HG02759 (cell line): ENCODE results near the gene ARHGAP6.
A peak's percentile ranks its signal among the peaks of the same experiment; 100 is the strongest.

Experiments
- ATAC-seq: cut with Tn5 transposase; IDR thresholded peaks from one replicate; pipeline ENCODE4 v1.9.1; 2021; ENCODE audit warnings: mild to moderate bottlenecking, moderate library complexity; ENCODE audit not compliant: unreplicated experiment

The ARHGAP6 gene

GRCh38 chrX:11190745-11191510 is 474.8 kb downstream of the ARHGAP6 start:
- ATAC-seq: no peak

DNA sequence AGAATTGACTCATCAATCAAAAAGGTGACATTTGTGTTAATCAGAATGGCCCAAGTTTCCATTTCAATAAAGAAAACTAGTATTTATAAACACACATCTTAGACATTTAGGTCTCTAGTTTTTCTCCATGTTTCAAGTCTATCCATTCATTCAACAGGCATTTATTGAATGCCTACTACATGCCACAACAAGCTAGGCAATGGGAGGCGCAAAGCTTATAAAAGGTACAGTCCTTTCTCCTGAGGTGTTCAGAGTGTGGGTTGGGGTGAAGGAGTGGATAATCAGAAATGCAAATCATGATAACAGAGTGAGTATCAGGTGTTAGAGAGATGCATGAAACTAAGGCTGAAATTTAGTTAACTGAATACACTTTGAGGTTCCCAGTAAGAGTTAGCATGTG is 476.6 kb downstream of the ARHGAP6 start:
- no peak for ATAC-seq

DNA sequence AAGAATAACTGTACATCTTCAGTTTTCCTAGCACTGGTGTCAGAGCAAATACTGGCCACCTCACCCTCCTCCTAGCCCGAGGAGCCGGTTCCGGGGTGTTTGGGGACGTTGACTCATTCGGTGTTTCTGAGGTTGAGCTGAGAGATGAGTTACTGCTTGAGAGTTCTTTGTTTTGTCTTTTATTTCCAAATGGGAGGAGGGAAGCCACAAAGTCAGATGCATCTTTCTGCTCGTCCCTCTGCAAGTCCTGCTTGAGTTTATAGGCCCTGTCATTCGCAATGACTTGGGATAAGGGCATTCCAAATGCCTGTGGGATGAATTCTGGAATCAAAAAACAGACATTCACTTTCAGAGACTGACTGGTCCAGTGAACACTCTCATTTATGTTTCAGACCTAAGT is 477.1 kb downstream of the ARHGAP6 start:
- no peak for ATAC-seq

DNA sequence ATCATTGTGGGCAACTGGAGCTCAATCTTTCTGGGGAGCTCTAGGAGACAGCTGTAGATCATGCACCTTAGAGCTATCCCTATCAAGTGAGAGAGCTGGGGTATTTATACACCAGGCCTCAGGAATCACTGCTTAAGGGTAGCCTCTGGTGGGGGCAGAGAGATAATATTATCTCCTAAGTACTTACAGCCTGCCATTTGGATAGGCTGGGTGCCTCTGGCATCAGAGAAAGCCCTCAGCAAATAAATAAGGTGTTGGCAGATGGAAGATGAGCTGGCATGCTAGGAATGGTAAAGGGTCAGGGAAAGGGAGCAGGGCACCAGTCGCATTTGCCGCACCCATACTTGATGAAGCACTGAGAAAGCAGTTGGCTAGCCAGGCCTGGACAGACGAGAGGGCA is 478.7 kb downstream of the ARHGAP6 start:
- no peak for ATAC-seq

DNA sequence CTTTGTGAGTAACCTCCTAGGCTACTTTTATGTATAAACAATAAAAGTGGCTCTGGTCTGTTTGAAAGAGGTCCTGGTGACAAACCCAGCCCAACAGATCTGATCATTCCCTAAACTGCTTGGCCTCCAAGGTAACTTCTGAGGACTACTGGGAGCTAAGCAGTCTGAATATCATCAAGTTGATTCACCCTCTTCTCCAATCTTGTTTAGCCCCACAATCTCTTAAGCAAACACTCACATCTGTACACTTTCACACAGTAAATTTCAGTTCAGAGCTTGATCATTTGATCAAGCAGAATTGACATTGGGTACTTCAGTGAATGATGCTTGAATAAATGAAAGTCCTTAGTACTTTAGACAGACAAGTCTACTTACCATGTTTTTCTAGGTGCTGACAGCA is 479.9 kb downstream of the ARHGAP6 start:
- no peak for ATAC-seq

DNA sequence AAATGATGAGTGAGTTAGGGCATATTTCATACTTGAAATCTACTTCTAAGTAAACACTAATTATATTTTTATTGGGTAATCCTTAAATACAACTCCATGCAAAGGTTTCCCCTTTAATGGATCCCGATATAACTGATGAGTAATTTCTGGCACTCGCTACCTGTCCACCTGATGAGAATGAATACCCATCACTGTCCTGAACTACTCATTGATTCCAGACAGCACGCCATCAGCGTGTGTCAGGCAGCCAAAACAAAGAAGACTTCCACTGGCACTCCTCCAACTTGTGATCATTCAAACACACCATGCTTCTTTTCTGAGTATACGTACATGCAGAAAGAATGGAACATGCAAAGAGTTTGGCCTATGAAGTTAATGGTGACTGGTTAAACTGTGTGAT is 485.1 kb downstream of the ARHGAP6 start:
- ATAC-seq: no peak

DNA sequence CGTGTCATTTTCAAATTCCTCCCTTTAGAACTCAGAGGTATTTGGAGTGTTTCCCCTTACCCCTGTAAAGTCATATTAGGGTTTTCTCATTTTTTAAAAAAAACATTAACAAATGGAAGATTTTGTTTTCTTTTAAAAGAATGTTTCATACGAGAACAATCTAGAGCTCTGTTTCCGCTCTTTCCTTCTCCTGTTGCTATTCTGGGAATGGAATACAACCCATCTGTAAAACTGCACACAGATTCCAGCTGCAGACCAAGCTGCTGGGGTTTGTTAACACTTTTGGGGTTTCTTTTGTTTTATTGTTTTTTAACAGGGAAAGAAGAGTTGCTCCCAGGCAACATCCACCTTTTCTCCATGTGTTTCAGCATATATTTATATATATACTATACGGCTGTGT is 493.3 kb downstream of the ARHGAP6 start:
- no peak for ATAC-seq

DNA sequence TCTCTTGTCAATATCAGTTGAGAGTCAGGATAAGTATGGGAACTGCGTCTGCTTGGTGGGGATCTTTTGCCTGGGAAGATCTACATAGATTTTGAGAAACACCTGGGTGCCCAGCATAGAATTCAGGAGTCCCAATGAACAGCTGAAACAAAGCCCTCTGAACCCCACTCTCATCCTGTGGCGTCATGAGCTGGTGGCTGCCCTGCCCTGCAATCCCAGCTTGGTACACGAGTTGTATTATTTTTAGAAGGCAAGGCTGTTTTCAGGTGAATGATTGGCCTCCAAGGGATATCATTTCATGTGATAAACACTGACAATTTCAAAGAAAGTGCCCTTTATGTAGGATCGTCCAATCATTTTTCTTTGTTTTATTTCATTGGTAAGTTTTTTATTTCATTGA is 493.8 kb downstream of the ARHGAP6 start:
- ATAC-seq: no peak

DNA sequence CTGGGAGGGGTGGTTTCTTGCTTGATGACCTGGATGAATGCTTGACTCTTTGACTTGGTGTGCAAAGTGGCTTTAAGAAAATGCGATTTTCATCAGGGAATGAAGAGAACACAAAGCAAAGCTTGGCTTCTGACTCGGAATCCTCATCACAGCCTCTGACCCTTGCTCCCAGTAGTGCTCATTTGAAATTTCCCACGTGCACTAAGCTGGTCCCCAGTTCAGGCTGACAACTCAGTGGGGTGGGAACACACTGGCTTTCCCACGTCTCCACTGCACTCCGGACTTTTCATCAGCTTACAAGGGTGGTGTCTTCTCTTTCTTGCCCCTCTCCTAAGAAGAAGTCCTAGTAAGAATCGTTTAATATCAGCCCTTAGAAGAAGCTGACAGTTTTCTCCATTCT is 501.3 kb downstream of the ARHGAP6 start:
- no peak for ATAC-seq

DNA sequence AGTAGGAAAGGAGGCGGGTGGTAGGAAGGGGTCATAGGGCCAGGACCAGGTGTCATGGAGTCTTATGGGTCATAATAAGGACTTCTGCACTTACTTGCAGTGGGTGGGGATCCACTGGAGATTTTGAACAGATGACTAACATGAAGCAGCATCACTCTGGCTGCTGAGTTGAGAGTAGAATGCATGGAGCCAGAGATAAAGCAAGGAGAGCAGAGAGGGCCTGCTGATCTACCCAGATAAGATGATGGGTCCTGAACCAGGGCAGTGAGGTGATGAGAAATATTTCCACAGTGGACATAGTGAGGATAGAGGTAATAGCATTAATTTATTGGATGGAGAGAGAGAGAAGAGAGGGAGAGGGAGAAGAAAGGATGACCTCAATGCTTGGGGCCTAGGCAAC is 506.6 kb downstream of the ARHGAP6 start:
- ATAC-seq: no peak

- ATAC-seq: no peak
These were observed 513.7 kb downstream of the ARHGAP6 start for GRCh38 chrX:11151799-11152559.

GRCh38 chrX:11148401-11148800 is 517.3 kb downstream of the ARHGAP6 start:
- ATAC-seq: no peak

DNA sequence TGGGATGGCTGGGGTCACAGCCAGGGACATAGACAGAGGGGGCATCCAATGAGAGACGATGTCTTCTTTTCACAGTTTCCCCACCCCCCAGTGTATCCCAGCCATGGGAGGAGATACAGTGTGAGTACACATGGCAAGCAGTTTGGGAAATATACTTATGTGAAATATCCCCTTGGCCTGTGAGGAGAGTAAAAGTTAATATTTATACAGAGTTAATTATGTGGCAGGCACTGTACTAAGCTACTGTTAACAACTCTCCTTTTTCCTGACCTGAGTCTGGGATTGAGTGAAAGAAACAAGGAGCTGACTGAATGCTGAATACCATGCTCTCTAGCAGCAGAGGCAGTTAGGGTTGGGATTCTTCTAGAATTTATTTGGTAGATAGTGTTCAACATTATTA is 519.3 kb downstream of the ARHGAP6 start:
- no peak for ATAC-seq

DNA sequence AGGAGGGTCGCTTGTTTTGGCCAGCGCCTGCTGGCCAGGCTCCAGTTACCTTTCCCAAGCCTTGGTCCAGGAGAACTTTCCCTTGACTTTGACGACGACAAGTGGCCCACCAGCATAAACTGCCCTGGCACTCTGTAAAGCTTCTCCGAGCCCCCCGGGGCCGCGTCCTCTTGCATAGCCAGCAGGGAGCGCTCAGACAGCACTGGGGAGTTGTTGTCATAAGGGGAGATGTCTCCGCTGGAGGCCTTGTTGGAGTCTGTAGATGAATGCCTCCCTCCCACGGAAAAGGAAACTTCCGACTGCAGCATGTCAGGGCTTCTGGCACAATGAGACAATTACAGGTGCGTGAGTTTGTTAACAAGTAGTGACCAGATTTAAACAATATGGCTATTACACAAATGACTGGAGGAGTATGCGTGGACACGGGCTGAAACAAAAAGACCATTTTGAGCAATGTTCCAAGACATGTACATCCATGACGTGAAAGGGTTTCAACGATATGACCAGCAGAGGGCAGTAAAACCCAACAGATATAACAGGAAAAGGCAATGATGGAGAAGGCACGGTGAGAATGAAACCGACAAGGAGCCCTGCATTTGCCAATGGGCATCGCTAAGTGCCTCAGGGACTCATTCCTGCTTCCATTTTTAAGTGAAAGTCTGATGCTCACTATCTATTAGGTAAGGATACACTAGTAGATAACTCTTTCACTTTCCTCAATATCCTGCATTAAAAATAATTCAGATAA is 521.6 kb downstream of the ARHGAP6 start:
- ATAC-seq: peak; percentile 83

DNA sequence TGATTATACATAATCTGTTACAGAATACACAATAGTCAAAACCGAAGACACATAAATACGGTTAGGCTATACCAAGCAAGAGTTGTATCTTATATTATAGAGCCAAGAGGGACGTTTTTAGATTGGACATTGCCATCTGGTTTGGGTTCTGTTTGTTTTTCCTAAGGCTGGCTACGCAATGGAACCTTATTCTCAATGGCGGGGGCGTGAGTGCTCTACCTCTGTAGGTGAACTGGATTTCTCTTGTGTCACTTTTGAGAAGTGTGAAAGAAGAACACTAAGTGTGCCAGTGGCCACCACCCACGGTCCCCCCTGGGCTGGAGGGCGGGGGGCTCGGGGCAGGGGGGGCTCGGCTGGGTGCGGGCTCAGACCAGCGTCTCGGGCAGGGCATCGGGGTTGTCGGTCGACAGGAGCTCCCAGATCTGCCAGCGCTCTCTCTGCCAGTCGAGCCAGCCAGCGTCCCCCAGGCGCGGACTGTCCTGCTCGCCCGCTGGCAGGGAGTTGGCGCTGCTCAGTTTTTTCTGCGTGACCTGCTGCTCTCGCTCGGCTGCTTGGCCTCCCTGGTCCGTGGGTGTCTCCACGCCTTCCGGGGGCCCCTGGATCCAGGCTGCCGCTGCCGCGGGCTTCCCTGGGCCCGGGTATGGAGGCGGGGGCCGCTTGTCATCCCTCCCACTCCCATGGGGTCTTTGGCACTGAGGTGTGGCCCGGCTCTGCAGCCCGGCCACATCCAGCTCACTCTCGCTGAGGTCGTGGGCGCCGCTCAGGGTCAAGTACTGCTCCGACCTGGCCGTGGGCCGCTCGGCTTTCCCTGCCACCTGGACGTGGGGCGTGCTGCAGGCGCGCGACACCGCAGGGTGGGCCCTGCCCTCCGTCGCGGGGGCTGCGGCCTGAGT is 527.0 kb downstream of the ARHGAP6 start:
- no peak for ATAC-seq

- ATAC-seq: no peak
These were observed 528.1 kb downstream of the ARHGAP6 start for GRCh38 chrX:11137543-11138139.

DNA sequence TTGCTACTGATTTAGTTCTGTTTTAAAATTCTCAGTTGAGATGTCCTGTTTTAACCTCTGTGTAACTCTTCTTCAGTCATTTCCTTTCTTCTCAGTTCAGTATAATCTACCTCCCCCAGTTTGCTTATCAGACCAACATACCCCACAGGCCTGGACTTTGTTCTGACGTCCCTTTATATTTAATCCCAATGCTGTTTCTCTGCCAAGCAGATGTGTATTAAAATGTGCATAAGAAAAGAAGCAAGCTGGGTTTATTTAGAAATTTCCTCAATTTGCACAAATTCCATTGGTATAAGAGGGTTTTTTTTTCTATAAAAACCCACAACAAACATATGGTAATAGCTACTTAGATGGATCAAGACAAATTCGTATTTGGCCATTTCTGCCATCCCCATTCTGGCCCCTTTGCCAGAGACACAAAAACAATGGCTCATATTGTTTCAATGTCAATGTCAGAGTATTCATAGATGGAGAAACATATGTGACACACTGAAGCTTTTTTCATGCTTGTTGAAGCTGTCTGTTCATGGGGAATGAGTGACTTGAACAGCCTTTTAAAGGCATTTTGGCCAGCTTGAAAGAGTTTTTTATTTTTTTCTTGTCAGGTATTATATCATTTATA is 530.0 kb downstream of the ARHGAP6 start:
- no peak for ATAC-seq

- no peak for ATAC-seq
These were observed 534.6 kb downstream of the ARHGAP6 start for GRCh38 chrX:11131146-11131545.

- no peak for ATAC-seq
These were observed 535.6 kb downstream of the ARHGAP6 start for GRCh38 chrX:11130136-11130535.

DNA sequence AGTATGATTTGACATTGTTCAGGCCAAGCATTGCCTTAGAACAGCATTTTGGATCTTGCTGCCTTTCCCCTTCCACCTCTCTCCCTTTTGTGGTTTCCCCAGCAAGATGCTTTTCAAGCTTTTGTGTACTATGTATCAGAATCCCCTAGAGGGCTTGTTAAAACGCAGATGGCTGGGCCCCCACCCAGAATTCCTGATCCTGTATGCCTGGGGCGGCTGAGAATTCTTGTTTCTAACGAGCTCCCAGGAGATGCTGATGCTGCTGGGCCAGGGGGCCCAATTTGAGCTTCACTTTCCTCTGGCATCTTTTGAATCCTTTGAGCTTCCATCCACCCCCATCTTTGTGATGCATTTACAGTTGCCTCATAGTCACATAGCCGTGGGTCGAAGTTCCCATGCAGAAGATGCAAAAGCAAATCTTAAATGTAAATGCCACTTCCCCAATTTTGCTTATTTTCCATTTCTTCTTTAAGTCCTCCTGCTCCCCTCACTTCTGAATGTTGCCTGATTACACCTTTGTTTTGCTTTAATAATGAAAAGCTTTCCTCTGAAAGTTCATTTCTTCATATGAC is 536.1 kb downstream of the ARHGAP6 start:
- ATAC-seq: no peak
